NCI-H1092 (cell line): Measurements from ENCODE around the gene BCAS4.
"Not testable (repeated sequence)": the region's sequence is repeated elsewhere in the genome, so short reads cannot be mapped to it uniquely, and the experiment has no call there.

Experiments
- DNase-seq: peaks from one replicate; lab custom pipeline; 2025; lab: John Stamatoyannopoulos, UW

BCAS4 gene, protein sequence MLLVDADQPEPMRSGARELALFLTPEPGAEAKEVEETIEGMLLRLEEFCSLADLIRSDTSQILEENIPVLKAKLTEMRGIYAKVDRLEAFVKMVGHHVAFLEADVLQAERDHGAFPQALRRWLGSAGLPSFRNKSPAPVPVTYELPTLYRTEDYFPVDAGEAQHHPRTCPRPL

DNA sequence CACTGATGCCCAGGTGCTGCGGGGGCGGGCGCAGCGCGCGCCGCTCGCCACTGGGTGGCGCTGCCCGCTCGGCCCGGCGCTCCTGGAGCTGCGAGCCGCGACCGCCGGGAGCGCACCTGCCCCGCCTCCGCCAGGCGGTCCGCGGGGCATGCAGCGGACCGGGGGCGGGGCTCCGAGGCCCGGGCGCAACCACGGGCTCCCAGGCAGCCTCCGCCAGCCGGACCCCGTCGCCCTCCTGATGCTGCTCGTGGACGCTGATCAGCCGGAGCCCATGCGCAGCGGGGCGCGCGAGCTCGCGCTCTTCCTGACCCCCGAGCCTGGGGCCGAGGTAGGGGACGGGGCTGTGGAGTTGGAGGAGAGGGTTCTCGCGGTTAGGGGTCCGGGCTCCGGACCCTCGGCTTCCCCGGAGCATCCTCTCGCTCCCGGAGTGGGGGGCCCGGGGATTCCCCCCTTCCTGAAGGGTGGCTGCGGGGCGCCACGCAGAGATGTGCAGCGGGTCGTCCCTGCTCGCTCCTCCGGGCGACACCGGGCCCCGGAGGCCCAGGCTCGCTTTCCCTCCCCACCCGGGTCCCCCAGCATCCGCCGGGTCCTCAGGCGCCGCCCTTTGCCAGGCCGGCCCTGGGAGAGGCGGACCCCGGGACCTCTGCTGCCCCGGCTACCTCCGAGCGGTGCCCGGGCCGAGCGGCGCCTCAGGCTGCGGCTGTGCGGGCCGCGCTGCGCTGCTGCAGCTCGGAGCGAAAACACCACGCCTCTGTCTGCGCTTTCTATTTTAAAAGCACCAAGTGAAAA lies at the start of gene BCAS4:
Gene BCAS4 (plus strand): TSS at position 216 of the 789 bp plus-strand sequence. CDS start 23 bp downstream, at position 239.
- DNase-seq: peak; percentile 48

DNA sequence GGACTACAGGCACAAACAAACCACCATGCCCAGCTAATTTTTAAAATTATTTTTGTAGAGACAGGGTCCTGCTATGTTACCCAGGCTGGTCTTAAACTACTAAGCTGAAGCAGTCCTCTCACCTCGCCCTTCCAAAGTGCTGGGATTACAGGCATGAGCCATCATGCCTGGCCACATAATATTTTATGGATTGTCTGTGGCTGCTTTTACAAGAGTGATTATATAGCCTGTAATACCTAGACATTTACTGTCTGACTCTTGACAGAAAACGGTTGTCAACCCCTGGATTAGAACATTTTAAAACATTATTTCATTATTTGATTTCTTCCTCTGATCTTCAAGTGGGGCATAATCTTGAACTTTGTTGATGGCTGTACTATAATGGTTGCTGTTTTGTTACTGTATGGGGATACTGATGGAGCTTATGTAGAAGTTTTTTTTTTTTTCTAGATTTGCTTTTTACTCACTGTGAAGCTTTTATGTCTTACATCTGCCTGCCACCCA lies 49.2 kb upstream of the BCAS4 start:
- DNase-seq: no peak

DNA sequence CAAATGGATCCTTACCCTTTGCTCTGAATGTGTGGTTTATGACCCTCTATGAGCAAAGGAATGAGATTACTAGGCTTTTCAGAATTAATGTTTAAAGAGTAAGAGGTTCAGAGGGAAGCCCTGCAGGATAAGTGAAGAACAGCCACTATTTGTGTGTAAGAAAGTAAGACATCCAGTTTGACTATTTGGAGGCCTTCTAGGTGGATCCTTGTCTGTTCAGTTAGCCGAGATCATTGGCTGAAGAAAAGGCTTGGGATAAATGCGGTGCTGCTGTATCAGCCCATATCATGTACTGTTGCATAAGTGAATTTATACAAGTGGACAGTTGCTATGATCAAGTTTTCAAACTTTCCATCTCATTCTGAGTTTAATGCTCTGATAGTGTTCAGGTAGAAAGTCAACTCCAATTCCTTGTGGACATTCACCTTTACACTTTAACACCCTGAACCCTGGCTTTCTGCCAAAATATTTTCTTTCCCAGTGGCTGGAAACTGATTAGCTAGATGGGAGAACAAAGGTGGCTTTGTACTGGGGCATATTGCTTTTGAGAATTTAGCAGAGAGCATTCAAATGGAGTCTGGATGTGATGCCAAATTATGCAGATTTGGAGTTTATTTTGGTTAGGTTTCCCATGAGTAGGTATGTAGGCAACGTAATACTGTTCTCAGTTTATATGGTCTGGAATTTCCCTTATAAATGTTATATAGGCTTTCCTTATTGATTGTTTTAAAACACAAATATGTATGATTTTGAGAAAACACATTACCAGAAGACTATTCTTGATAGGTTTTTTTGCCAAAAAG lies 48.5 kb upstream of the BCAS4 start:
- no peak for DNase-seq

DNA sequence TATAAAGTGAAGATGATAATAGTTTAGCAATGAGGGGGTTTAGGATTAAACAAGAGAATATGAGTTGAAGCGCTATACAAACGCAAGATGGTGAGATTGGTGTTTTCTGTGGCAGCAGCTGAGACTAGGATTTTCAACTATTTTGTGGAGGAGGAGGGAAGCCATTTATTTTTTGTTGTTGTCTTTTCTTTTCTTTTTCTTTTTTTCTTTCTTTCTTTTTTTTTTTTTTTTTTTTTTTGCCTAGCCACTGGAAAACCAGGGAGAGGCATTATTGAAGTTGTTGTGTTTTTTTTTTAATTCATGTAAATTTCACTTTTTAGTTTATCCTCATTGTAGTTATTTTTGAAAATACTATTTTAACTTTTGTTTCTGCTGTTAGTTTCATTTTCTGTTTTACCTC lies 47.6 kb upstream of the BCAS4 start:
- no peak for DNase-seq

DNA sequence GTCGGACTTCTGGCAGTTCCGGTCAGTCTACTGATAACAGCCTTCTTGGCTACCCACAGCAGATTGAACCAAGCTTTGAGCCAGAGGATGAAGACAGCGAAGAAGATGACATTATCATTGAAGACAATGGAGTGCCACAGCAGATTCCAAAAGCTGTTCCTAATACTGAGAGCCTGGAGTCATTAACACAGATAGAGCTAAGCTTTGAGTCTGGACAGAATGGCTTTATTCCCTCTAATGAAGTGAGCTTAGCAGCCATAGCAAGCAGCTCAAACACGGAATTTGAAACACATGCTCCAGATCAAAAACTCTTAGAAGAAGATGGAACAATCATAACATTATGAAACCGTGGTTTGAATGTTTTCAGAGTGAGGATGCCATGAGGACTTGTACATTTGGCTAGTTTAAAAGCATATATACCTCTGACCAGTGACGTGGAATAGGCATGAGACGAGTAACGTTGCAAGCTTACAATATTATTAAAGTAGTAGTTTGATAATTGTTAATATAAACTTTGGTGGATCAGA lies 44.7 kb upstream of the BCAS4 start:
- DNase-seq: no peak

DNA sequence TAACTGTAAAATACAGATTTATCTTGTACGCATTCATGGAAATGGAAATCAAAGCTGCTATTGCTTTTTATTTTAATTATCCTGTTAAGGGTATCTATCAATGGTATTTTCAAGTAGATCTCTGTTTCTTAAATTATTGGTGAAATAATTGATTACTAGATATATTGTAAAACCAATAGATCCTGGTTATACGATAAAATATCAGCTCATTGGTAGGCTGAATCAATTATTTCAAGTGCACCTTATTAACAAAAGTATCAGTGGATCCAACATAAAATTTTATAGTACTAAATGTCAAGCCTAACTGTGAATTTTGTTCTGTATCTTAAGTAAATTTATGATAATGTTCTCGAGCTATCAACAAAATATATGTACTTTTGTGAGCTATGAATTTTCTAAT lies 41.7 kb upstream of the BCAS4 start:
- no peak for DNase-seq

DNA sequence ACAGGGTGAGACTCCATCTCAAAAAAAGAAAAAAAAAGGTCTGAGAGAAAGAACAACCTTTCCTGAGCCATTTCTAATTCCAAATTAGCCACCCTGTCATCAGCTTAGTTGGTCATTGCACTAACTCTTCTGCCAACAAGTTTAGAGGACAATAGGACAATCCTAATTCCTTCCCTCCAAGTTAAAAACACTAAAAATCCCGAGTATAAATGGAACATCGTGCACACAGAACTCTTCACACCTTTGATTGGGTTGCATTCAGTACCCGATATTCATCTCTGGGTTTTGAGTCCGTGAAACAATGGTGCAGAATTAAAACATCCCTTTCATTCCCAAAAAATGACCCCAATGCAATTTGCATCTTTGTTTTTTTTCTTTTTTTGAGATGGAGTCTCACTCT lies 40.4 kb upstream of the BCAS4 start:
- no peak for DNase-seq

DNA sequence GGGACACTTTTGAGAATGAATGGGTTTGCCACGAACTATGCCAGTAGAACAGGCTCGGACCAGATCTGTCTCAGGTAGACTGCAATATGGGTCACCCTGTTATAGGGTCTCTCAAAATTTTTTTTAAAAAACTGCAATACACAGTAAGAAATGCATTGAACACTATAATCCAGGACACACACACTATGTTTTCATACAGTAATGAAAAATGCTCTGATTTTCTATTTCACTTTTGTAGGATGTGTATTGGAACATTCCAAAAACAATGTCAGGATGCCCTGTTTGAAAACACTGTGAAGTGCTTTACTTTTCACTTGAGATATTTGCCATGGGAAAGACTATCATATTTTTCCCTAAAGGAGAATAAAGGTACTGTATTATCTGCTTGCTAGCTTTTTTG lies 38.4 kb upstream of the BCAS4 start:
- DNase-seq: no peak

DNA sequence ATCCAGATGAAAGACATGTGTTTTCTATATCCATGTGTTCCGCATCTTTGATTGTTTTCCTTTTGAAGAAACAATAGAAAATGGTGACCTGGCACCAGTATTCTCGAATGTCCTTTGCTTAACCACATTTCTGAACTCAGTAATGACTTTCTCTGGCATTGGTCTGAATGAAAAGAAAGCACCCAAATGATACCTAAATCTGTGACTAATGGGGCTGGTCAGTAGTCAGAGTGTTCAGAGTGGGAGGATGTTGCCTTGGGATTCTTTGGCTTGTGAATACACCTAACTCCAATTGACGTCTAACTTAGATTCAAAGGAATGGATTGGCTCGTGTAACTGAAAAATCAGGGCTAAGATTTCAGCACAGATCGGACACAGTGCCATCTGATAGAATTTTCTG lies 36.4 kb upstream of the BCAS4 start:
- no peak for DNase-seq

DNA sequence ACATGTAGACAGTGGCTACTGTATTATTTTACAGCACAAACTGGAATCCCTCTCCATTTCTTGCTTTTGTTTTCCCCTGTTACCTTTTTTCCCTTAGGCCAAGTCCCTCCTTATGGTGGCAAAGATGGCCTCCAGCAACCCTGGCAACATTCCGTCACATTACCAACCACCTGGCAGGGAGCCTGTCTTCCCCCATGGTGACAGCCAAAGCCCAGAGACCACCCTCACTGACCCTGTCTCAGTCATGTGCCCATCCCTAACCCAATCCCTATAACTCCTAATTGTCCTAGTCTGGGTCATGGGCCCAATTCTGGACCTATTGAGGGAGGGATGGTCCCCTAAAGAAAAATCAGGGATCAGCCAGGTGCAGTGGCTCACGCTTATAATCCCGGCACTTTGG lies 35.9 kb upstream of the BCAS4 start:
- no peak for DNase-seq

DNA sequence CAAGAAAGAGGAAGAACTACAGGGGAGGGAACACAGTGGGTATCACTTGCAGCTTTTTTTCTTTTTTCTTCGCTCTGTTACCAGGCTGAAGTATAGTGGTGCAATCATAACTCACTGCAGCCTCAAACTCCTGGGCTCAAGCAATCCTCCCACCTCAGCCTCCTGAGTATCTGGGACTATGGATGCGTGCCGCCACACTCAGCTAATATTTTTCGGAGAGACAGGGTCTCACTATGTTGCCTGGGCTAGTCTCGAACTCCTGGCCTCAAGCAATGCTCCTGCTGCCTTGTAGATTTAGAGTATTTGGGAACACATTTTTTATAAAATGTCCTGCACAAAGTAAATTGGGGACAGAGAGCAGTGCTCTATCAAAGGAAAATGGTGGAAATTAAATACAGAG lies 35.2 kb upstream of the BCAS4 start:
- no peak for DNase-seq

DNA sequence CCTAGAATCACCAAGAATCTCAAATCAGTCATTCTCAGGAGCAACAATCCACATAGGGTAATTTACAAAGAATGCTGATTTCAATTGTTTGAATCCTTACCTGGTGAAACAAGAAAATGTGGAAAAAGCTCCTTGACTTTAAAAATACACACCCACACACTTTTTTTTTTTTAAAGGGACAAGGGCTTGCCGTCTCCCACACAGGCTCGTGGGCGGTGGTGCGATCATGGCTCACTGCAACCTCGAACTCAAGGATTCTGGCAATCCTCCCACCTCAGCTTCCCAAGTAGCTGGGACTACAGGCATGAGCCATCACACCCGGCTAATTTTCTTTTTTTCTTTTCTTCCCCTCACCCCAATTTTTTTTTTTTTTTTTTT lies 32.8 kb upstream of the BCAS4 start:
- DNase-seq: no peak

DNA sequence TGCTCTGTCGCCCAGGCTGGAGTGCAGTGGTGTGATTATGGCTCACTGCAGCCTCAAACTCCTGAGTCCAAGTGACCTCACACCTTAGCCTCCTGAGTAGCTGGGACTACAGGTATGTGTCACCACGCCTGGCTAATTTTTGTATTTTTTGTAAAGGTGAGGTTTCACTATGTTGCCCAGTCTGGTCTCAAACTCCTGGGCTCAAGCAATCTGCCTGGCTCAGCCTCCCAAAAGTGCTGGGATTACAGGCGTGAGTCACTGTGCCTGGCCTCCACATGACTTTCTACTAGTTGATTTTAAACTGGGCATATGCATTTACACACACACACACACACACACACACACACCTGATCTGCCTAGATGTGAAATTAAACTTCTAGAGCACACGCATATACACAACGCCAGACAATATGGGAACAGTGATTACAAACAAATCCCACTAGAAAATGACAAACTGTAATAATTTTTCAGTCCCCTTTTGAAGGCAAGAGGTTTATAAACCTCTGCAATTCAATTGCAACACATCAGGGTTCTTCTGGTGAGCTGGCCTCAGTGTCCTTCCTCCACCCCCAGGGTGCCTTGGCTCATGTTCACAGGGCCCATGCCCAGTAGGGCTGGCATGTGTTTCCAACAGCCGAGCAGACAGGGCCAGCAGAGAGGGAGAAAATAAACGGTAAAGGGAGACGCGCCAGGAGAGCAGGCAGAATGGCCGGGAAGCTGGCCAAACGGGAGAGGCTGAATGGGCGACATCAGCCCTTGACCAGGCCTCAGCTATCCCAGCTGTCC lies 32.2 kb upstream of the BCAS4 start:
- DNase-seq: peak; percentile 92

DNA sequence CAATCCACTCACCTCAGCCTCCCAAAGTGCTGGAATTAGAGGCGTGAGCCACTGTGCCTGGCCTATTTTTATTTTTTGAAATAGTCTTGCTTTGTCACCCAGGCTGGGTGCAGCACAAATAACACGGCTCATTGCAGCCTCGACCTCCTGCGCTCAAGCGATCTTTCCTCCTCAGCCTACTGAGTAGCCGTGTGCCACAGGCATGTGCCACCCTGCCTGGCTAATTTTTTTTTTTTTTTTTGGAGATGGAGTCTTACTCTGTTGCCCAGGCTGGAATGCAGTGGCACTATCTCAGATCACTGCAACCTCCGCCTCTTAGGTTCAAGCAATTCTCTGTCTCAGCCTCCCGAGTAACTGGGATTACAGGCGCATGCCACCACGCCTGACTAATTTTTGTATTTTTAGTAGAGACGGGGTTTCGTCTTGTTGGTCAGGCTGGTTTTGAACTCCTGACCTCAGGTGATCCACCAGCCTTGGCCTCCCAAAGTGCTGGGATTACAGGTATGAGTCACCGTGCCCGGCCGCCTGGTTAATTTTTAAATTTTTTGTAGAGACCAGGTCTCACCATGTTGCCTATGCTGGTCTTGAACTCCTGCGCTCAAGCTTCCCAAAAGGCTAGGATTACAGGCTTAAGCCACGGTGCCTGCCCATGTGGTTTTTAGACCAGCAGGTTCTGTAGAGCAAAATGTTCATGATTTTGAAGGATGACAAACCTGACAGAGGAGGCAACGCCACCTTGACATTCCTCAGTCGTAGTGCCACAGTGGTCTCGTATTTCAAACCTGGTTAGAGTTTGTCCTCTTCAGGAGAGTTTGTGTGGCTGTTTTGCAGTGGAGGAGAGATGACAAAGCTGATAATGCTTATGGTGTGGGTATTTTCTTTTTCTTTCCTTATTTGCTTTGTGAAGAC lies 31.1 kb upstream of the BCAS4 start:
- DNase-seq: not testable (repeated sequence)

DNA sequence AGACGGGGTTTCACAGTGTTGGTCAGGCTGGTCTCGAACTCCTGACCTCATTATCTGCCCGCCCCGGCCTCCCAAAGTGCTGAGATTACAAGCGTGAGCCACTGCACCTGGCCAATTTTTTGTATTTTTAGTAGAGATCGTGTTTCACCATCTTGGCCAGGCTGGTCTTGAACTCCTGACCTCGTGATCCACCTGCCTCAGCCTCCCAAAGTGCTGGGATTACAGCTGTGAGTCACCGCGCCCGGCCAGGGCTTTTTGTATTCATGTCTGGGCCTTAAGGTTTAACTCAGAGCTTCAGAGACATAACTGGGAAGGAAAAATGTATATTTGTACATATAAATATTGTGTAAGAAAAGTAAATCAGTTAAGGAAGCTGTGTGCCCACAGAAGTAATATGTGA lies 29.6 kb upstream of the BCAS4 start:
- not testable (repeated sequence) for DNase-seq

DNA sequence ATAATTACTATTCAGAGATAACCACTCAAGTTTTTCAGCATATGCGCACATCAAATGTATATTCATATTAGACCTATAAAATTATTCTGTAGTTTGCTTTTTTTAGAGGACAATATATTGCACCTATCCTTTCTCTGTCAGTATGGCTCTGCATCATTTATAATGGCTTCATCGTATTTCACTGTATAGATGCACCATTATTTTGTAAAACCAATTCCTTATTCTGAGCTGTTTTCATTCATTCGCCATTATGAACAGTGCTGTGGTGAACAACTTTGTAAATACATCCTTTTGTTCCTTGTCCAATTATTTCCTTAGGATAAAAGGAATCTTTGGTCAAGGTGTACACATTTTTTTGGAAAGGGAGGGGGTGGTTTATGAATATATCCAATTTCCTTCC lies 29.2 kb upstream of the BCAS4 start:
- no peak for DNase-seq

DNA sequence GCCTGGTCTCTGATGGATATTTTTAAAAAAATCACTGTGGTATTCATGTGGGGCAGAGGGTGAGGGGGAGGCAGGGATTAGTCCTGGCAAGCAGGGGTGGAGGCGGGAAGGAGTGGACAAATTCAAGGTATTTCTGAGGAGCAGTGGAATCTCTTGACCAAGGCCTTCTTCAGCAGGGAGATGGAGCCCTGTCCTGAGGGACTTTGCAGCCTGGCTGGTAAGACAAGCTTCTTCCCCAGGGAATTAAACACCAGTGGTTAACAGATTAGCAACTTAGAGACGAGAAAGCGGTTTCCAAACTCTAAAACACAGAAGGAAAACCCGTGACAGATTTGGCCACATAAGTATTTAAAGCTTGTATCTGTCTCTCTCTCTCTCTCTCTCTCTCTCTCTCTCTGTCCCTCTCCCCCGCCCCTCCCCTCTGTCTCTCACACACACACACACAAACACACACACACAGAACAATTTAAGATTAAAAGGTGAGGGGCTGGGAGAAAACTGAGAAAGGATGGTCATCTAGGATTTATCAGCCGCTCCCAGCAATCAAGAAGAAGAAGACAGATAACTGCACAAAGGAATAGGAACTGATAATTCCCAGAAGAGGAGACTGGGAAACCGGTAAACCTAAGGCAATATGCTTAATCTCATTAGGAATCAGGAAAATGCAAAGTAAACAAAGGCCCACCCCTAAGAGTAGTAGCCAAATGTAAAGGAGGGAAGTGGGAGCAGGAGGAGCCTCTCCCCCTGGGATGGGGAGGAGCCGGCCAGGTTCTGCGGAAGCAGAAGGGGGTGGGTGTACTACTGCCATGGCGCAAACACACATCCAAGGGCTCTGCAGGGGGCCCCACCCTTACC lies 27.7 kb upstream of the BCAS4 start:
- DNase-seq: not testable (repeated sequence)

DNA sequence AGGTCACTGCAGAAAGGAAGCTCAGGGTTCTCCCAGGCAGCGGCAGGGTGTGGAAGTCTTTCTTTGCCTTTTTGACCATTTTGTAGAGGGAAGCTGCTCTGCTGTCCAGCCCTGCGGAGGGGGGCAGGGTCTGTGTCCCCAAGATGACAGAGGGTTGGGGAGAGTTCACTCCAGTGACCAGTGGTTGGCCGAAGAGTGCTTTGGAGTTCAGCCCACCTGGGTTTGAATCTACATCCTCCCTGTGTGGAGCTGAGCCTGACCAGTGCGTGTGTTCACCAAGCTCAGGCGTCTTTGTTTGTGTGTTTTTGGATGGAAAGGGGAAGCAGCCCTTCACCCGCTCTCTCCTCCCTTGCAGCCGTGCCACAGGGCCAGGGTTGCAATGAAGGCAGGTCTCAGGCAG lies 25.9 kb upstream of the BCAS4 start:
- not testable (repeated sequence) for DNase-seq

DNA sequence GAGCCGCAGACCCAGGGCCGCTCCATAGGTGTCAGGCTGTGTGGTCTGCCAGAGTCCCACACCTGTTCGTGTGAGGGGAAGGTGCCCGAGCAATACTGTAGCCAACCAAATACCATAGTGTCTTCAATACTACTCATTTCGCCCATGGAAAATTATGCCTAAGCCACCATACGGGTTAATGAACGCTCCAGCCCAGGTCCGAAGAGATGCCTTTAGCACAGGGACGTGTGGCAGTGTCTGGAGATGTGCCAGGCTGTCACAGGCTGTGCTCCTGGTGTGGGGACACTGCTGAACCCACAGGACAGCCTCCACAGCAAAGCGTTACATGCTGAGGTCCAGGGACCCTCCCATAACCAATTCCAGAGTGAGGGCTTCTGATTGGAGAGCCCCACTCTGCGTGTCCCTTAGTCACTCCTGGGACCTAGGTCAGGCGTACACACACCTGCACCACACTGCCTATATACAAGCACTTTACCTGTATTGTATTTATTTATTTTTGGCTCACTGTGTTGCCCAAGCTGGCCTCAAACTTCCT lies 25.2 kb upstream of the BCAS4 start:
- DNase-seq: not testable (repeated sequence)
